UCSD-AML1 (cell line): Measurements from ENCODE around the gene SEC11A.
"Not testable (repeated sequence)": the region's sequence is repeated elsewhere in the genome, so short reads cannot be mapped to it uniquely, and the experiment has no call there.

Experiments used
- DNase-seq: peaks from one replicate; lab custom pipeline; 2025; ENCODE audit not compliant: unreplicated experiment; lab: John Stamatoyannopoulos, UW

The SEC11A gene

GRCh38 chr15:84716036-84716732 lies at the start of gene SEC11A:
TSS of gene SEC11A (minus strand) at chr15:84716139. CDS start at chr15:84716075, 64 bp downstream.
- peak; percentile 95 for DNase-seq

DNA sequence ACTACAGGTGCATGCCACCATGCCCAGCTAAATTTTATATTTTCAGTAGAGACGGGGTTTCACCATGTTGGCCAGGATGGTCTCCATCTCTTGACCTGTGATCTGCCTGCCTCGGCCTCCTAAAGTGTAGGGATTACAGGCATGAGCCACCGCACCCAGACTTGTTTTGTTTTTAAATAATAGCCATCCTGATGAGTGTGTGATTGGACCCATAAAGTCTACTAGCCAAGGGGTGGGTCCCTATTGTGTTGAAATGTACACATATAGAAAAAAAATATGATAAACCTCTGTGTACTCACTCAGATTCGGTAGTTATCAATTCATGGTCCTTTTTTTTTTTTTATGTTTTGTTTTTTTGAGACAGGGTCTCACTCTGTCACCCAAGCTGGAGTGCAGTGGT lies 49.7 kb upstream of the SEC11A start:
- DNase-seq, result no peak

GRCh38 chr15:84764989-84765388 lies 49.0 kb upstream of the SEC11A start:
- DNase-seq, result no peak

DNA sequence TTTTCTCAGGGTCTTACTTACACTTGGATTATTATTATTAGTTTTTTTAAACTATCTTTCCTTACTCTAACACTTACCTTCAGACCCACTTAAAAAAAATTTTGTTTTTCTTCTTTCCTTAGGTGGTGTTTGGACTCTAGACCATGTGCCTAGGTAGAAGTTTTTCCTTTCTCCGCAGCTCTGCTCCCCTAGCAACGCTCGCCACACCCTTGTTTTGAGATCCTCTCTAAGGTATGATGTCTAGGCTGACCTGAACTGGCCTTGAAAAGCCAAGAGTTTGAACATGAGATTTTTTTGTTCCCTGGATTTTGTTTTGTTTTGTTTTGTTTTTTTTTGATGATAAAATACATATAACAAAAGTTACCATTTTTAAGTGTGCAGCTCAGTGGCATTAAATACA lies 48.6 kb upstream of the SEC11A start:
- no peak for DNase-seq

- no peak for DNase-seq
These were observed 47.1 kb upstream of the SEC11A start for GRCh38 chr15:84762840-84763572.

DNA sequence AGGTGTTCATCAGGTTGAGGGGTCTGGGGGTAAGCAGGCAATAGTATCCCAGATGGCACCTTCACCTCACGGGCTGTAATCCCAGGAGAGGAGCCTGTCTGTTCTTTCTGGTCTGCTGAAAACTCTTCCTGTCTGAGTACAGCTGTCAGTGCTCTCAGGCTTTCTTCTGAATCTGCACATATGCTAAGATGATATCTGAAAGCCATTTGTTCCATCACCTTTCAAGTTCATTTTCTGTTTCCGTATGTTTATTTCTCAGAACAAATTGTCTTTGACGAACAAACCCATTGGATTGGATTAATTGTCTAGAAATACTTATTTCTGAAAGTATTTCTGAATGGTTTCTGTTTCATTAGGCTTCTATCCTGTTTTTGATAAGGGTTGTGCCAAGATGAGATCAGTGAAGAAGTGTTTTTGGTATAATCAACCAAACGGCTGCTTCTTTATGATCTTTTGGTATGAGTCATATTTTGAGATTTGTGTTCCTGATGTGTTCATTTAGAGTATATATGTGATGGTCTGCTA lies 45.7 kb upstream of the SEC11A start:
- no peak for DNase-seq

GRCh38 chr15:84760219-84760618 lies 44.3 kb upstream of the SEC11A start:
- no peak for DNase-seq

DNA sequence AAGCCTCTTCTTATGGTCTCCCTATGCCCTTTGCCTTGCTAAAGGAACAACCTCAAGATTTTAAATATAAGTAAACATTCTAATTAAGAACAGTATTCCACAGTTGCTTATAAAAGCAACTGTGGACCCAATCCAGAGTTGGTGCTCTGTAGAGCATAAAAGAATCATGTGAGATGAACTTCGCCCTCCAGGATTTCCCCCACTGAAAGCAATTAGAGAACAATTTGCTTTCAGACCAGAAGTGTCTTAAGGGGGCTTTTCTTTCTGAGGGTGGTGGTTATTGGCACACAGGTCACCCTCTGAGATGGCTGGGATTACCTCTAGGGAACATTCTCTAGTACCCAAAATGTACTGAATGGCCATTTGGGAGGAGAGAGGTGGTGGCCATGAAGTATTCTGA lies 43.1 kb upstream of the SEC11A start:
- no peak for DNase-seq

GRCh38 chr15:84755736-84756527 lies 40.0 kb upstream of the SEC11A start:
- DNase-seq, result no peak

GRCh38 chr15:84754889-84755288 lies 39.0 kb upstream of the SEC11A start:
- not testable (repeated sequence) for DNase-seq

GRCh38 chr15:84752700-84753099 lies 36.8 kb upstream of the SEC11A start:
- DNase-seq, result no peak

- DNase-seq, result no peak
These were observed 36.3 kb upstream of the SEC11A start for GRCh38 chr15:84752195-84752594.

GRCh38 chr15:84751721-84752120 lies 35.8 kb upstream of the SEC11A start:
- not testable (repeated sequence) for DNase-seq

- DNase-seq, result peak; percentile 21
These were observed 34.7 kb upstream of the SEC11A start for GRCh38 chr15:84750583-84751092.

- DNase-seq, result peak; percentile 53
These were observed 33.4 kb upstream of the SEC11A start for GRCh38 chr15:84749111-84749991.

DNA sequence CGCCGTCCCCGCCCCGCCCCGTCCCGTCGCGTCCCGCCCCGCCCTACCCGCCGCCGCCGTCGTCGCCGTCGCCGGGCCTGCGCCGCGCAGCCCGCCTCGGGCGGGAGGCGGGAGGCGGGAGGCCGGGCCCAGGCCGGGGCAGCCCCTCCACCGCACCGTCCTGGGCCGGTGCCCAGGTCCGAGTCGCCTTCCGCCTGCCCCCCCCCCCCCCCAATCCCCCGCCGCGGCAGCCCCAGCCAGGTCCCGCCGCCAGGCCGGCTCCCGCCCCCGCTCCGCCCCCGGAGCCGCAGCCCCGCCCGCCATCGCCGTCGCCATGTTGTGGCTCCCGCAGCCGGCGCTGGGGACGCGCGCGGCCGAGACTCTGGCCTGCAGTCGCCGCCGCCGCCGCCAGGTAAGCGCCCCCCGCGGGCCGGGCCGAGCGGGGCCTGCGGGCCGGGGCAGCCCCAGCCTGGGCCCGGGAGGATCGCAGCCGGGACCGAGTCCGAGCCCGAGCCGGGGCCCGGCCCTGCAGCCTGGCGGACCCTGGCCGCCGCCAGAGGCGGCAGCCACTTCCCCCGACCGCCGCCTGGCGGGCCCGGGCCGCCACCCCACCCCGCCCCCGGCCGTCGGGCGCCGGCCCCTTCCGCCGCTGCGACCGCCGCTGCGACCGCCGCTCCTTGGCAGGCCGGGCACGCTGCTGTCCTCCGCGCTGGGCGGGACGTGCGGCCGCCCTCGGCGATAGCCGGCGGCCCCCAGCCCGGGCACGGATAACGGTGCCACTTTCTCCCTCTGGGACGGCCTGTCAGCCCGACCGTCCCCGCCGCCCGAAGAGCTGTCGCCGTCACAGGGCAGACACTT lies 32.6 kb upstream of the SEC11A start, which contains the start of gene ZNF592:
Gene ZNF592 (plus strand): TSS at position 319 of the 837 bp plus-strand sequence. CDS start 34,084 bp downstream, outside the sequence.
- DNase-seq, result peak; percentile 83

- peak; percentile 81 for DNase-seq
These were observed 31.7 kb upstream of the SEC11A start for GRCh38 chr15:84747416-84748273.

- no peak for DNase-seq
These were observed 25.2 kb upstream of the SEC11A start for GRCh38 chr15:84741121-84741520.
